HL-60/S4 treated with retinoic acid at 250 ng/mL for 4 days and 3 days (cell line): Measurements from ENCODE around the gene LBP.
"Not testable (repeated sequence)": the region's sequence is repeated elsewhere in the genome, so short reads cannot be mapped to it uniquely, and the experiment has no call there.

Experiments used
- in situ Hi-C: fragments of 300-500 bp; cut with MboI; formaldehyde crosslinking; loops from 2 replicates; pipeline ENCODE4 v1.7.0; 2022; ENCODE audit warnings: low sequenced_read_pairs

LBP gene

GRCh38 chr20:38392356-38392755 is 46.1 kb downstream of the LBP start:
- in situ Hi-C loops: no loop called here

- in situ Hi-C loops: no loop called here
These were observed 47.0 kb downstream of the LBP start for GRCh38 chr20:38393259-38393658.

GRCh38 chr20:38395165-38395564 is 48.9 kb downstream of the LBP start:
- in situ Hi-C loops: no loop called here

- in situ Hi-C loops: not testable (repeated sequence)
These were observed 49.6 kb downstream of the LBP start for GRCh38 chr20:38395751-38396395.

GRCh38 chr20:38402089-38402488 is 55.8 kb downstream of the LBP start:
- in situ Hi-C loops: loop anchor here (25.0 kb wide), 2 partner anchors 340 to 840 kb away; no protein-coding TSS in a partner anchor

- in situ Hi-C loops: loop anchor here (25.0 kb wide), 2 partner anchors 341 to 841 kb away; no protein-coding TSS in a partner anchor
These were observed 56.5 kb downstream of the LBP start for GRCh38 chr20:38402816-38403215.

GRCh38 chr20:38404016-38404415 is 57.7 kb downstream of the LBP start:
- in situ Hi-C loops: loop anchor here (25.0 kb wide), 2 partner anchors 342 to 842 kb away; no protein-coding TSS in a partner anchor

- in situ Hi-C loops: loop anchor here (25.0 kb wide), 2 partner anchors 343 to 843 kb away; no protein-coding TSS in a partner anchor
These were observed 58.9 kb downstream of the LBP start for GRCh38 chr20:38405132-38405531.

GRCh38 chr20:38406476-38406875 is 60.2 kb downstream of the LBP start:
- in situ Hi-C loops: loop anchor here (25.0 kb wide), 2 partner anchors 344 to 844 kb away; no protein-coding TSS in a partner anchor

- in situ Hi-C loops: loop anchor here (25.0 kb wide), 2 partner anchors 345 to 845 kb away; no protein-coding TSS in a partner anchor
These were observed 61.0 kb downstream of the LBP start for GRCh38 chr20:38407321-38407720.

- in situ Hi-C loops: loop anchor here (25.0 kb wide), 2 partner anchors 346 to 846 kb away; no protein-coding TSS in a partner anchor
These were observed 61.5 kb downstream of the LBP start for GRCh38 chr20:38407822-38408221.

GRCh38 chr20:38412877-38413577 is 66.7 kb downstream of the LBP start:
- in situ Hi-C loops: loop anchor here (10.0 to 25.0 kb wide), 3 partner anchors 188 to 851 kb away; no protein-coding TSS in a partner anchor

GRCh38 chr20:38414769-38415450 is 68.6 kb downstream of the LBP start:
- in situ Hi-C loops: loop anchor here (10.0 to 25.0 kb wide), 3 partner anchors 190 to 853 kb away; no protein-coding TSS in a partner anchor

- in situ Hi-C loops: loop anchor here (10.0 to 25.0 kb wide), 3 partner anchors 194 to 856 kb away; no protein-coding TSS in a partner anchor
These were observed 72.4 kb downstream of the LBP start for GRCh38 chr20:38418509-38419204.

- in situ Hi-C loops: loop anchor here (25.0 kb wide), 2 partner anchors 358 to 858 kb away; no protein-coding TSS in a partner anchor
These were observed 74.3 kb downstream of the LBP start for GRCh38 chr20:38420388-38421085.

GRCh38 chr20:38421915-38422314 is 75.6 kb downstream of the LBP start:
- in situ Hi-C loops: loop anchor here (25.0 kb wide), 2 partner anchors 360 to 860 kb away; no protein-coding TSS in a partner anchor

GRCh38 chr20:38423541-38423940 is 77.3 kb downstream of the LBP start:
- in situ Hi-C loops: loop anchor here (25.0 kb wide), 2 partner anchors 361 to 861 kb away; no protein-coding TSS in a partner anchor

- in situ Hi-C loops: loop anchor here (25.0 kb wide), 2 partner anchors 362 to 862 kb away; no protein-coding TSS in a partner anchor
These were observed 78.1 kb downstream of the LBP start for GRCh38 chr20:38424401-38424800.
